Tibial nerve (tissue), 4 donors: ENCODE data around the gene DLGAP4.

Experiments used
- CTCF ChIP-seq, 5 experiments: fragments of 200-600 bp in 3 of 5; fragments of 450-650 bp in 2 of 5; sonication (generic) in 3 of 5; IDR thresholded peaks; one replicate each; pipeline ENCODE4 v1.5.1; 2016 to 2019; ENCODE audit warnings: antibody characterized with exemption in 5 of 5, mild to moderate bottlenecking in 3 of 5, moderate library complexity in 2 of 5
- EP300 ChIP-seq, 2 donors: sonication (generic); formaldehyde crosslinking; IDR thresholded peaks; one replicate each; pipeline ENCODE4 v1.6.1; 2017; ENCODE audit warnings: antibody characterized with exemption in 2 of 2, mild to moderate bottlenecking in 1 of 2
- POLR2A ChIP-seq, 2 donors: fragments of 450-650 bp; IDR thresholded peaks; one replicate each; pipeline ENCODE4 v1.6.1; 2017; ENCODE audit warnings: antibody characterized with exemption in 2 of 2, mild to moderate bottlenecking in 2 of 2, moderate library complexity in 2 of 2

- TF ChIP-seq POLR2A (IDR thresholded peaks at IDR 0.05), result no peak
- TF ChIP-seq CTCF (IDR thresholded peaks at IDR 0.05), result no peak
- TF ChIP-seq EP300 (IDR thresholded peaks at IDR 0.05), result no peak
Observed at GRCh38 chr20:36275011-36275410, 31.1 kb upstream of the DLGAP4 start.
